Inflammatory macrophage treated with lipopolysaccharide for 4 hours (primary cell): ENCODE data around the gene DXO.
A peak's percentile ranks its signal among the peaks of the same experiment; 100 is the strongest.
"Not testable (repeated sequence)": the region's sequence is repeated elsewhere in the genome, so short reads cannot be mapped to it uniquely, and the experiment has no call there.

ENCODE experiments used
- DNase-seq: peaks from one replicate; pipeline ENCODE4 v3.0.0-alpha.2; 2020

DXO gene

GRCh38 chr6:31971993-31972708 lies at the start of gene DXO:
Gene DXO (minus strand): TSS chr6:31972138. CDS start chr6:31971675, 463 bp downstream.
- DNase-seq, result peak; percentile 98

GRCh38 chr6:32014547-32014946 lies 42.6 kb upstream of the DXO start, which contains the start of gene C4B:
Gene C4B (plus strand): TSS chr6:32014795. CDS start chr6:32014846, 51 bp downstream.
- DNase-seq, result not testable (repeated sequence)

GRCh38 chr6:32013738-32014137 lies 41.8 kb upstream of the DXO start:
- DNase-seq, result not testable (repeated sequence)

- not testable (repeated sequence) for DNase-seq
Measured at GRCh38 chr6:32012941-32013617, 41.1 kb upstream of the DXO start.

GRCh38 chr6:32010856-32011530 lies 39.1 kb upstream of the DXO start:
- DNase-seq, result not testable (repeated sequence)

GRCh38 chr6:32009537-32009936 lies 37.6 kb upstream of the DXO start:
- DNase-seq, result not testable (repeated sequence)

- DNase-seq, result not testable (repeated sequence)
Measured at GRCh38 chr6:32008616-32009015, 36.7 kb upstream of the DXO start.

- not testable (repeated sequence) for DNase-seq
Measured at GRCh38 chr6:32008037-32008436, 36.1 kb upstream of the DXO start.

GRCh38 chr6:32007086-32007485 lies 35.1 kb upstream of the DXO start:
- not testable (repeated sequence) for DNase-seq

- not testable (repeated sequence) for DNase-seq
Measured at GRCh38 chr6:32005991-32006529, 34.1 kb upstream of the DXO start.

- not testable (repeated sequence) for DNase-seq
Measured at GRCh38 chr6:32005538-32005880, 33.6 kb upstream of the DXO start.

GRCh38 chr6:32004864-32005537 lies 33.1 kb upstream of the DXO start:
- not testable (repeated sequence) for DNase-seq

- DNase-seq, result not testable (repeated sequence)
Measured at GRCh38 chr6:32004393-32004792, 32.5 kb upstream of the DXO start.

- DNase-seq, result not testable (repeated sequence)
Measured at GRCh38 chr6:32003301-32003700, 31.4 kb upstream of the DXO start.

GRCh38 chr6:32002546-32003268 lies 30.8 kb upstream of the DXO start:
- not testable (repeated sequence) for DNase-seq

- DNase-seq, result not testable (repeated sequence)
Measured at GRCh38 chr6:31996385-31996784, 24.4 kb upstream of the DXO start.

GRCh38 chr6:31994421-31994820 lies 22.5 kb upstream of the DXO start:
- not testable (repeated sequence) for DNase-seq

GRCh38 chr6:31989363-31989762 lies 17.4 kb upstream of the DXO start:
- DNase-seq, result not testable (repeated sequence)

- DNase-seq, result not testable (repeated sequence)
Measured at GRCh38 chr6:31981744-31982143, 9.8 kb upstream of the DXO start, which contains the start of gene C4A. Gene C4A (plus strand): TSS chr6:31982057. CDS start chr6:31982108, 51 bp downstream.

GRCh38 chr6:31980998-31981397 lies 9.1 kb upstream of the DXO start:
- DNase-seq, result not testable (repeated sequence)

GRCh38 chr6:31980195-31980876 lies 8.4 kb upstream of the DXO start:
- DNase-seq, result not testable (repeated sequence)
